SK-N-SH (cell line): Measurements from ENCODE around the gene RBM25. TPM values are rescaled to one million over a fixed set of nuclear protein-coding genes. Genes with fewer than 3 reads are reported as not detected.

ENCODE experiments used
- CTCF ChIA-PET: fragments of 300-600, 350-600 bp; formaldehyde crosslinking; extraction: SDS; loops from one replicate; lab custom pipeline; 2021; lab: Yijun Ruan, JAX
- POLR2A ChIA-PET: fragments of 350-600 bp; sonication (Branson Sonifier 250); formaldehyde crosslinking; extraction: SDS; loops from one replicate; lab custom pipeline; 2020; ENCODE audit warnings: antibody characterized with exemption, inconsistent platforms; lab: Yijun Ruan, JAX
- DNase-seq: peaks from one replicate; pipeline ENCODE4 v3.0.0; 2012
- H2AFZ ChIP-seq: fragments of 200-600 bp; sonication (generic); 2 replicates; pipeline ENCODE4 v1.8.1; 2016; ENCODE audit warnings: antibody characterized with exemption, mild to moderate bottlenecking, low read depth
- H3F3A ChIP-seq: fragments of 200-600 bp; sonication (generic); replicated peaks from 2 replicates; pipeline ENCODE3; 2016; ENCODE audit warnings: antibody characterized with exemption, mild to moderate bottlenecking; ENCODE audit not compliant: insufficient read depth
- H3K27ac ChIP-seq, 2 experiments: fragments of 200-500 bp in 1 of 2; fragments of 200-600 bp in 1 of 2; sonication (Bioruptor generic) in 1 of 2; sonication (generic), shearing (Covaris generic) in 1 of 2; 2 replicates each; pipeline versions ENCODE4 v1.5.1 to v1.6.1; 2014 to 2016; ENCODE audit warnings: low read depth in 2 of 2, inconsistent platforms in 1 of 2, low read length in 1 of 2, mild to moderate bottlenecking in 1 of 2, mixed read lengths in 1 of 2
- H3K27me3 ChIP-seq: fragments of 200-600 bp; sonication (generic), shearing (Covaris generic); 2 replicates; pipeline ENCODE4 v1.6.1; 2016; ENCODE audit warnings: mixed run types; ENCODE audit not compliant: insufficient read depth
- H3K36me3 ChIP-seq, 2 experiments: fragments of 200-500 bp in 1 of 2; fragments of 200-600 bp in 1 of 2; sonication (Bioruptor generic) in 1 of 2; sonication (generic) in 1 of 2; replicated peaks in 1 of 2; 2 replicates each; pipeline versions ENCODE3 to v1.5.1; 2014 to 2016; ENCODE audit warnings: low read length in 1 of 2, mild to moderate bottlenecking in 1 of 2; ENCODE audit not compliant: insufficient read depth in 2 of 2, control insufficient read depth in 1 of 2
- H3K4me1 ChIP-seq, 2 experiments: fragments of 200-500 bp in 1 of 2; fragments of 200-600 bp in 1 of 2; sonication (Bioruptor generic) in 1 of 2; sonication (generic), shearing (Covaris generic) in 1 of 2; 2 replicates each; pipeline versions ENCODE4 v1.5.1 to v1.6.1; 2014 to 2016; ENCODE audit warnings: low read depth in 1 of 2, low read length in 1 of 2, mixed run types in 1 of 2; ENCODE audit not compliant: insufficient read depth in 2 of 2, control insufficient read depth in 1 of 2
- H3K4me2 ChIP-seq: fragments of 200-600 bp; sonication (generic), shearing (Covaris generic); 2 replicates; pipeline ENCODE4 v1.6.1; 2017; ENCODE audit warnings: mixed run types
- H3K4me3 ChIP-seq, 2 experiments: fragments of 200-500 bp in 1 of 2; fragments of 200-600 bp in 1 of 2; sonication (Bioruptor generic) in 1 of 2; sonication (generic), shearing (Covaris generic) in 1 of 2; 2 replicates each; pipeline versions ENCODE4 v1.5.1 to v1.8.1; 2014 to 2016; ENCODE audit warnings: low read depth in 2 of 2, inconsistent platforms in 1 of 2, low read length in 1 of 2, mild to moderate bottlenecking in 1 of 2, mixed read lengths in 1 of 2, moderate library complexity in 1 of 2
- H3K79me2 ChIP-seq: fragments of 200-600 bp; sonication (generic); 2 replicates; pipeline ENCODE4 v1.8.1; 2017; ENCODE audit warnings: mild to moderate bottlenecking; ENCODE audit not compliant: insufficient read depth
- H3K9ac ChIP-seq: fragments of 200-600 bp; sonication (generic); 2 replicates; pipeline ENCODE4 v1.6.1; 2017; ENCODE audit warnings: mixed run types
- H3K9me2 ChIP-seq: fragments of 200-600 bp; sonication (generic); 2 replicates; pipeline ENCODE4 v1.6.1; 2017; ENCODE audit warnings: mixed run types
- H3K9me3 ChIP-seq: fragments of 200-600 bp; sonication (generic); 2 replicates; pipeline ENCODE4 v1.6.1; 2017; ENCODE audit warnings: mixed run types, mild to moderate bottlenecking, moderate library complexity
- H4K20me1 ChIP-seq: fragments of 200-600 bp; sonication (generic); 2 replicates; pipeline ENCODE4 v1.6.1; 2017; ENCODE audit warnings: mild to moderate bottlenecking, mixed run types; ENCODE audit not compliant: insufficient read depth
- EZH2phosphoT487 ChIP-seq: fragments of 200-600 bp; sonication (generic); IDR thresholded peaks from 2 replicates; pipeline ENCODE4 v1.6.1; 2017; ENCODE audit warnings: low read depth, mixed run types, mild to moderate bottlenecking, antibody characterized with exemption, moderate library complexity, borderline replicate concordance
- FOXJ3 ChIP-seq: sonication (generic); formaldehyde crosslinking; IDR thresholded peaks from 2 replicates; pipeline ENCODE4 v1.5.1; 2020; ENCODE audit warnings: mild to moderate bottlenecking, missing genetic modification reagents
- FOXM1 ChIP-seq: IDR thresholded peaks from 2 replicates; pipeline ENCODE4 v1.4.0; 2012; ENCODE audit warnings: low read depth, mild to moderate bottlenecking
- GABPA ChIP-seq: IDR thresholded peaks from 2 replicates; pipeline ENCODE4 v1.4.0; 2012; ENCODE audit warnings: low read depth, mild to moderate bottlenecking
- GATA2 ChIP-seq: sonication (generic); formaldehyde crosslinking; IDR thresholded peaks from 2 replicates; pipeline ENCODE4 v1.5.0; 2020; ENCODE audit warnings: mild to moderate bottlenecking, missing genetic modification reagents
- IRF3 ChIP-seq: fragments of 150-350 bp; IDR thresholded peaks from 2 replicates; pipeline ENCODE4 v1.6.1; 2016; ENCODE audit warnings: mild to moderate bottlenecking, low read depth, low read length
- JUND ChIP-seq: IDR thresholded peaks from 2 replicates; pipeline ENCODE4 v1.4.0; 2012
- MEF2A ChIP-seq: IDR thresholded peaks from 2 replicates; pipeline ENCODE4 v1.4.0; 2012; ENCODE audit warnings: low read depth, borderline replicate concordance
- NFIC ChIP-seq: IDR thresholded peaks from 2 replicates; pipeline ENCODE4 v1.4.0; 2012; ENCODE audit warnings: borderline replicate concordance
- PBX3 ChIP-seq: IDR thresholded peaks from 2 replicates; pipeline ENCODE4; 2012
- POLR2AphosphoS5 ChIP-seq: IDR thresholded peaks from 2 replicates; pipeline ENCODE4 v1.6.1; 2012; ENCODE audit warnings: low read depth, low read length
- RCOR1 ChIP-seq: fragments of 150-350 bp; IDR thresholded peaks from 2 replicates; pipeline ENCODE4 v1.6.1; 2017; ENCODE audit warnings: antibody characterized with exemption, low read length
- RFX5 ChIP-seq: IDR thresholded peaks from 2 replicates; pipeline ENCODE4 v1.6.1; 2012; ENCODE audit warnings: mild to moderate bottlenecking, improper control_type of control experiment, low read length
- SIN3A ChIP-seq: IDR thresholded peaks from 2 replicates; pipeline ENCODE4 v1.6.1; 2012; ENCODE audit warnings: low read depth, mild to moderate bottlenecking, low read length, moderate library complexity, borderline replicate concordance
- TCF12 ChIP-seq: IDR thresholded peaks from 2 replicates; pipeline ENCODE4 v1.4.0; 2012
- USF2 ChIP-seq: fragments of 150-350 bp; IDR thresholded peaks from 2 replicates; pipeline ENCODE4 v1.6.1; 2017; ENCODE audit warnings: antibody characterized with exemption, low read length, low read depth, borderline replicate concordance
- YY1 ChIP-seq: IDR thresholded peaks from 2 replicates; pipeline ENCODE4 v1.4.0; 2012; ENCODE audit warnings: low read depth, mild to moderate bottlenecking
- WGBS: methylation state at CpG from one replicate; pipeline ENCODE4 v1.1.6; 2017; ENCODE audit warnings: low lambda C conversion rate; 5-methylcytosine and 5-hydroxymethylcytosine counted together
- polyA plus RNA-seq, 3 experiments: library from polyadenylated mRNA; depleted of rRNA; stranded (reverse); fragments of >200 nt; gene quantifications; 2 replicates each; pipeline ENCODE4 v1.2.3, GENCODE V29; 2012
- TF ChIP-seq, protein P1 (sequence below): IDR thresholded peaks from 2 replicates; pipeline ENCODE4 v1.4.0; 2012; ENCODE audit warnings: low read depth, borderline replicate concordance

The RBM25 gene
- polyA plus RNA-seq, 1 of the 3 experiments (the other 2 are of a cell fraction): 14.0 TPM

DNA sequence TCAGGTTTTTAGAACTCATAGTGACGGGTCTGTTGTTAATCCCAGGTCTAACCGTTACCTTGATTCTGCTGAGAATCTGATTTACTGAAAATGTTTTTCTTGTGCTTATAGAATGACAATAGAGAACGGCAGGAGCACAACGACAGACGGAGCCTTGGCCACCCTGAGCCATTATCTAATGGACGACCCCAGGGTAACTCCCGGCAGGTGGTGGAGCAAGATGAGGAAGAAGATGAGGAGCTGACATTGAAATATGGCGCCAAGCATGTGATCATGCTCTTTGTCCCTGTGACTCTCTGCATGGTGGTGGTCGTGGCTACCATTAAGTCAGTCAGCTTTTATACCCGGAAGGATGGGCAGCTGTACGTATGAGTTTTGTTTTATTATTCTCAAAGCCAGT is 112.4 kb downstream of the RBM25 start:
- no peak for DNase-seq
- Histone ChIP-seq H3K9me2 (no peaks in the 10 kb centered on the region), H3K4me1 (no peaks in the 10 kb centered on the region), H3K4me3 (no peak overlapping the region), H3K9me3 (no peaks in the 10 kb centered on the region), H3K4me2 (no peak overlapping the region), H3K9ac (no peak overlapping the region), H3F3A (peaks cover 5% of the 10 kb centered on the region), H3K27ac (no peak overlapping the region), H3K36me3 (peaks cover 59 to 71% of the 10 kb centered on the region in 2 experiments), H3K79me2 (peaks cover 3% of the 10 kb centered on the region; the same call in 1 of the 2 replicates), H3K27me3 (no peaks in the 10 kb centered on the region), H4K20me1 (no peaks in the 10 kb centered on the region), H2AFZ (no peak overlapping the region)
- ChIA-PET POLR2A (no interaction called here), CTCF (interaction anchor here (0.6 kb wide), 1 partner anchor 301 kb away, joined by 3 read pairs; no protein-coding TSS in a partner anchor)
- WGBS: 94% methylated on average over 11 of the region's 11 CpGs
- TF ChIP-seq PBX3 (no peak), IRF3 (no peak), FOXJ3 (CRISPR knock-in tag) (no peak), RFX5 (no peak), POLR2AphosphoS5 (no peak), MEF2A (no peak), FOXM1 (no peak), NFIC (no peak), EZH2phosphoT487 (no peak), SIN3A (no peak), GABPA (no peak), TCF12 (no peak), YY1 (no peak), RCOR1 (no peak), USF2 (no peak), GATA2 (no peak), JUND (no peak)
- TF ChIP-seq, protein P1, sequence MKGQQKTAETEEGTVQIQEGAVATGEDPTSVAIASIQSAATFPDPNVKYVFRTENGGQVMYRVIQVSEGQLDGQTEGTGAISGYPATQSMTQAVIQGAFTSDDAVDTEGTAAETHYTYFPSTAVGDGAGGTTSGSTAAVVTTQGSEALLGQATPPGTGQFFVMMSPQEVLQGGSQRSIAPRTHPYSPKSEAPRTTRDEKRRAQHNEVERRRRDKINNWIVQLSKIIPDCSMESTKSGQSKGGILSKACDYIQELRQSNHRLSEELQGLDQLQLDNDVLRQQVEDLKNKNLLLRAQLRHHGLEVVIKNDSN: no peak
